ENCODE measurements around the gene CPT2.

Gene CPT2

DNA sequence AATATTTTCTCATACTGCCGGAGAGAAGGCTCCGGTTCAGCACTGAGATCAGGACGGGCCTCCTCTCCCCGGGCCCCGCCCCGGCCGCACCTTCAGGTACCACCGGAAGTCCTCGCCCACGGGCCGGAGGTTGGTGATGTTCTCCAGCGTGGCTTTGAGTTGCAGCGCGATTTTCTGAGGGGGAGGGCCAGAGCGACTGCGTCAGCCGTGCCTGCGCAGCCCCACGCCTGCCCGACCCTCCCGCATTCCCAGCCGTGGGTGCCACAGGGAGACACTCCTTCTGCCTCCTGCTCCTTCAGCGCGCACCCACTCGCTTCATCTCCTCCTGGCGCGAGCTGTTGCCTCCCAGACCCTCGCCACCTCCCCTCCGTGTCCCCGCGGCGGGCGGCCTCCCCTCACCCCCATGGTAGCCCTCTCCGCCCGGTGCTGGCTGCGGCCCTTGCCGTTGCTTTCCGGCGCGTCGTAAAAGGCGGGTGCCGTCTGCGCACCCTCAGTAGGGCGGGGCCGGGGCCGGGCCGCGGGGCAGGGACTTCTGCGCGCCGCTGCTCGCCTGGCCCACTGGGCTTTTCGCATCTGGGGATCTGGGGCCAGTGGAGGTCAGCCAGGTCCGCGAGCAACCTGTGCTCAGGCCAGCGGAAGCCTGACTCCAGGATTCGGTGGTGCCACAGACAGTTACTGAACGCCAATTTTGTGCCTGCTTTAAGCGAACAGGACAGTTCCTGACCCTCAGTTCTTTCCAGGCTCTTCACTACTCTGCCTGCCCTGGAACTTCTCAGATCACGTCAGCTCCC lies 23.7 kb downstream of the CPT2 start, which contains the start of gene CZIB:
TSS of gene CZIB (minus strand) at position 464 of the 791 bp plus-strand sequence. CDS start at position 405, 59 bp downstream.
- DNase-seq: peak; percentile 77

- DNase-seq: no peak
Observed at GRCh38 chr1:53220962-53221286, 24.3 kb downstream of the CPT2 start.

- DNase-seq: no peak
Observed at GRCh38 chr1:53237638-53238037, 41.0 kb downstream of the CPT2 start.

DNA sequence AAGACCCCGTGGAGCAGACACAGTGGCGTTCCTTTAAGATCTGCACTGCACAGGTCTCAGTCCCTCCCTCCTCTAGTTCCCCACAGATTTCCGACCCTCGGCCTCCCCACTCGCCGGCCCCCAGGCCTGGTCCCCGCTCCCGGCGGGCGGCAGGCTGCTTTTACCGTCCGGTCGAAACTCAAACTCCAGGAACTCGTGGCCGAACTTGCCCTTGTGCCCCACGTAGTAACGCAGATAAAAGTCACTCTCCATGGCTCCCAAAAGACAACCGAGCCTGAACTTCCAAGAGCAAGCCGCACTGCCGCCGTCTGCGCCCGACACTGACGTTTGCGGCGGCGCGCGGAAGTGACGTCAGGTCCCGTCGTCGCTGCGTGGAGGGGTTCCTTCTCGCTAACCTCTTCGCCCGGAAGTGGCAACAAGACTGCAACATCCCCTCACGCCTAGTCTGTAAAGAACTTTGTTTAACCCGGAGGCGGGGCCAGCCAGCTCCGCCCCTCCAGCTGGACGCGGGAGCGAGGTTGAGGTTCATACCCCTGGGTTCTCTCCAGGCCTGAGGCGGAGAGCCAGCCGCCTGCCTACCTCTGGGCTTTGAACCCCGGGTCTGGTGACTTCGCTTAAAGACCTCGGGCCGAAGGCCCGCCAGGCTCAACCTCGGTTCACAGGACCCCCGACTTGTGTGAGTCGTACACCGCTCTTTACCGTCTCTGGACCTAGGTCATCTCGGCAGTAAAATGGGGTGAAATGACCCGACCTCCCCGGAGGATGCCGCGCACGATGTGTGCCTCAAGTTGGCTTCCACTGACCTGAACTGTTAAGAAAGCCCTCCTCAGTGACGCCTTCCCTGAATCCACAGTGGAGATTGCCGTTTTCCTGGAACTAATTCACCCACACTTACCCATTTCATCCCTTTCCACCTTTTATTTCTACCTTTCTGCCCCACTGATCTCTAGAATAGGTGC lies 41.9 kb downstream of the CPT2 start, which contains the start of gene MAGOH:
TSS of gene MAGOH (minus strand) at position 322 of the 959 bp plus-strand sequence. CDS start at position 252, 70 bp downstream.
- DNase-seq: peak; percentile 97

DNA sequence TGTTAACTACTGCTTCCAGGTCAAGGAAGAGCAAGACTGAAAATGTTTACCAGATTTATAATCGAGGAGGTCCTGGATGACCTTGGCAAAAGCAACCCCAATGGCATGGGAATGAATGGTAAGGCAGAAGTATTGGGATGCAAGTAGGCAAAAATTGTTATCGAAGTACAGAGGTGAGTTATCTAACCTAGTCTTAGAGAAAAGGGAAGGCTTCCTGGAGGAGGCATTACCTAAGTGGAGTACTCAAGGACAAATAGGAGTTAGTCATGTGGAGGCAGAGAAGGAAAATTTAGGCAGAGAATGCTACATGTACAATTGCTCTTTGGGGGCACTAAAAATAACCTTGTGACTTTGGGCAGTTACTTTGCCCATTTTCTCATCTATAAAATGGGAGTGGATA lies 45.2 kb downstream of the CPT2 start:
- DNase-seq: no peak

- DNase-seq: no peak
Observed at GRCh38 chr1:53242381-53242780, 45.8 kb downstream of the CPT2 start.

- no peak for DNase-seq
Observed at GRCh38 chr1:53244141-53244540, 47.5 kb downstream of the CPT2 start.

DNA sequence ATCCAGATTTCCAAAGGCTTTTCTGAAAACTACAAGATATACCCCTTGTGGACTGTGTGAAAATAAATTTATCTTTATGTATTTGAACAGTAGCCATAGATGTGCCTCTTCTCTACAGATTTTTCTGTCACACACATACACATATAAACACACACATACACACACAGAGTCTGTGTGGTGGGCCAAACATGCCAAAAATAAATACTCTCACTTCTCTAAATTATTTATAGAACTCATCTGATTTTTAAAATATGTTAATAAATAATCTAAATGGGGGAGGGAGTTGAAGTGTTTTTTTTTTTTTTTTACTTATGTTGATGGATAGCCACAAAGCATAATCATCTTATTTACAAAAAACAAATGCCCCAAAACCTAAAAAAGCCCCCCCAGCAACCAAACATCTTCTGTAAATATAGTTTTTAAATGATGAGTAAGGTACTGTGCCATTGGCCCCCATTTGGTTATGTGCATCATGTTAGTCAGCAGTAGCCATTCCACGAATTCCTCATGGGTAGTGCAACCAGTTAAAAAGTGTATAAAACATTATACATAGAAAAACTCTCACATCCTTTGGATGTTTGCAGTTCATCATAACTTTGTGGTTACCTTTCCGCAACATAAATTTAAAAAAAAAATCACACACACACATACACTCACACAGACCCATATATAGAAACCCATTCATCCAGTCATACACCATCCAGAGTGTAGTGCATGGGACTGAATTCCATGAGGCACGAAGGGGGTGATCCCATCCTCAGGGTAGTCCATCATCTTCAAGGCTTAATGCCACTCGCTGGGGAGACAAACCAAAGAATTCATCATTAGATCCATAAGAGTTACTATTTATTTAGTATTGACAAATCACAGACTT lies 49.9 kb downstream of the CPT2 start:
- no peak for DNase-seq

DNA sequence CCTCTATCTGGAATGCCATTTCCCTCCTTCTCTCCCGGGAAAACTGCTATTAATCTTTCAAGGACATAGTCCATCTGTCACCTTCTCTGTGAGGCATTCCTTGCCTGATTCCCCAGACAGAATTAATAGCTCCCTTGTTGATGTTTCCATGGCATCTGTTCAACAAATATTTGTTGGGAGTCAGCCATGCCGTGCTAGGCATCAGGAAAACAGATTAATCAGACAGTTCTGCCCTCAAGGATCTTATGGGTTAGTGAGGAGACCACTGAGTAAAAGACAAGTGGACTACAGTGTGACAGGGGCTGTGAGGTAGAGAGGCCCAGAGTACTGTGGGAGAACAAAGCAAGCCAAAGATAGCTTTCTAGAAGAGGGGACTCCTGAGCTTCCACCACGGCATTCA lies 53.1 kb downstream of the CPT2 start:
- no peak for DNase-seq

- no peak for DNase-seq
Observed at GRCh38 chr1:53250325-53250724, 53.7 kb downstream of the CPT2 start.

DNA sequence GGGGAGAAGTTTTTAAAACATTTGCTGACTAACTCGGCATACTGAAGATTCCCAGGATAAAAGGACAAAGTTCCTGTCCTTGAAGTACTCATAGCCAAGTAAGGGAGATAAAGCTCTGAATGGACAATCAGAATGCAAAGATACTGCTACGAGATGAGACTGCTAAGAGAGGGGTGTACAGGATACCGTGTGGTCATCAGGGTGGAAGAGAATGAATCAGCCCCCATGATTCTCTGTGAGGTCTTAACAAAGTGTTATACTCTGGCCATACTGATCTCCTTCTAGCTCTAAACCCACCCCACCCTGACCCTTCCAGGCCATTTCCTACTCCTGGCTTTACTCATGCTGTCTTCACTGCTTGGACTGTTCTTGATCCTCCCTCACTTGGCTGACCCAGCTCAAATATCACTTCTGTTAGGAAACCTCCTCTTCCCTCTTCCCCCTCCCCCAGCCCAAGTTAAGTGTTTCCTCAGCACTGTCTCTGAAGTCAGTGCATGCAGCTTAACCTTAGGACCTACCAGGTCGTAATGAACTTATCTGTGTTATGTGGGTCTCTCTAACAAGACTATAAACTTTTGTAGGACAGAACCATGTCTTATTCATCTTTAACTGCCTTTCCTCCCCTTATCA lies 57.5 kb downstream of the CPT2 start:
- no peak for DNase-seq

DNA sequence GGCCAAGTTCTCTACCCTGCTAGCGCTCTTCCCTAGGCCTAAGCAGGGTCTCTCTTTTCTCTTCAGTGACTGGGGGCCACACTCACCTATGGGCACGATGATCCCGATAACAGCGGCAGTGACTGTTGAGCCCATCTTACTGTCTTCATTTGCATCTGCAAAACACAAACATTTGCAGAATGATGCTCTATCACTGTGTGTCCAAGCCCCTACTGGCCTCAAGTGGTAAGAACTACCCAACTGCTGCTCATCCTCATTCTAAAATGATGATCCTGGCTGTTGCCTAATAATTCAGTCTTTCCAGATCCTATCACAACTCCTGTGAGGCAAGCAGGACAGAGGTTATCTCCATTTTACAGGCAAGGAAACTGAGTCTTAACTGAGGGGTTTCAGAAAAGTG lies 58.4 kb downstream of the CPT2 start:
- DNase-seq: no peak

GRCh38 chr1:53256511-53257453 lies 60.2 kb downstream of the CPT2 start:
- DNase-seq: no peak

DNA sequence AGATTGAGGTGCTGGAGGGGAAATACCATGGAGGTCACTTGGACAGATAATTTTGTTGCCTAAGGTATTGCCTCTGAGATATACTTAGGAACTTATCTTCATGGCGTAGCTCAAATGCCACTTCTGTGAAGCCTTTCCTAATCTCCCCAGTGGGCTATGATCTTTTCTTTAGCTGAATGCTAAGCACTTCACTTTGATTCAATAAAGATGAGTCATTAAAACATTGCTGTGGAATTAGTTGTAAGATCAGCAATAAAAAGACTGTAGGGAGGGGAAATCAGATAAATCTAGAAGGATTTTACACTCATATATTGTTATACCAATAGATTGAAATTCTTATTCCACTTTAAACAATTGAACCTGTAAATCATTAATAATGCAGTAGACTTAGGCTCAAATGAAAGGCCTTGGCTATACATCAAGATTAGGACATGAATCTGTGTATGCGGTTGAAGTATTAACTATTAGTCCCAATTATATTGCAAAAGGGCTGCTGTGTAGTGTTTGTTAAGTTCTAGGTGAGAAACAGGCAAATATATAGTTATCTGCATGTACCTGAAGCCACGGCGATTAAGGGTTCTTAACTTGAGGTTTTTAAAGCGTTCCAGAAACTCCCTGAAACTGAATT lies 60.9 kb downstream of the CPT2 start:
- DNase-seq: no peak

DNA sequence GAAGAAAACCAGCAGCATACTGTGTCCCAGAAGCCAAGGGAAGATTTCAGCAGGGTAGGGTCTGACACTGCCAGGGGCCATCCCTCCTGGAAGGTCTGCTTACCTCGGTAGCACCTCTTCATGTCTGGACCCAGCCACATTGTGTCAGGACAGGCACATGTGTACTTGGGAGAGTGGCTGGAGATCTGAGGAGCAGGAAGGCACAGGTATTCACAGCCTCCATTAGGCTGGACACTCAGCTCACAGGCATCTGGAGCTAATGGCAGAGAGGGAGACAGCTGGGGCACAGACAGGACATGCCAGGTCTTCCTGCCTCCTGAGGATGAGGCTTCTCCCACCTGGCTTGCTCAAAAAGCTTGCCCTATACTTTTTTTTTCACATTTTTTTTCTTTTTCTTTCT lies 61.6 kb downstream of the CPT2 start:
- no peak for DNase-seq

- no peak for DNase-seq
Observed at GRCh38 chr1:53259932-53260331, 63.3 kb downstream of the CPT2 start.

- no peak for DNase-seq
Observed at GRCh38 chr1:53260631-53261247, 64.1 kb downstream of the CPT2 start.

GRCh38 chr1:53262000-53262399 lies 65.4 kb downstream of the CPT2 start:
- DNase-seq: no peak

Data from MV-4-11 (cell line).